ENCODE data around the gene ASCC1. TPM values are rescaled to one million over a fixed set of nuclear protein-coding genes. Genes with fewer than 3 reads are reported as not detected.

ASCC1 gene
- total and polyA plus RNA-seq, 2 experiments from 2014 or later, result 31.8 to 38.7 TPM

GRCh38 chr10:72081210-72081609, 134.9 kb downstream of the ASCC1 start:
- WGBS (ENCODE audit: low lambda C conversion rate, missing lambda C conversion rate), result 91% methylated on average over 9 of the region's 9 CpGs
- Histone ChIP-seq H2AFZ (no peak overlapping the region), H3K9me3 (ENCODE audit: low read depth) (no peaks in the 10 kb centered on the region), H3K27me3 (peaks cover 17% of the 10 kb centered on the region), H4K20me1 (ENCODE audit: insufficient read depth, poor library complexity, severe bottlenecking) (no peaks in the 10 kb centered on the region), H3K36me3 (replicated peaks; ENCODE audit: insufficient read depth, low read depth) (no peaks in the 10 kb centered on the region), H3K27ac (no peak overlapping the region), H3K9me2 (replicated peaks; ENCODE audit: insufficient read depth) (no peaks in the 10 kb centered on the region), H3K4me2 (no peak overlapping the region), H3K79me2 (no peaks in the 10 kb centered on the region), H3K4me3 (no peak overlapping the region), H3K4me1 (ENCODE audit: insufficient read depth) (no peaks in the 10 kb centered on the region)
- no peak for TF ChIP-seq CTCF (IDR thresholded peaks at IDR 0.05; ENCODE audit: poor library complexity)
- no peak for TF ChIP-seq EZH2 (IDR thresholded peaks at IDR 0.05; ENCODE audit: borderline replicate concordance)
- TF ChIP-seq EZH2phosphoT487 (IDR thresholded peaks at IDR 0.05; ENCODE audit: low read depth, severe bottlenecking, unreplicated experiment), result no peak
- no peak for DNase-seq (ENCODE audit: low spot score)

GRCh38 chr10:72080042-72080975, 135.8 kb downstream of the ASCC1 start:
- WGBS (ENCODE audit: low lambda C conversion rate, missing lambda C conversion rate), result 85% methylated on average over 11 of the region's 14 CpGs

GRCh38 chr10:72079356-72079755, 136.7 kb downstream of the ASCC1 start:
- no peaks in the 10 kb centered on the region for H4K20me1 ChIP-seq (ENCODE audit: insufficient read depth, poor library complexity, severe bottlenecking)
- no peak for TF ChIP-seq CTCF (IDR thresholded peaks at IDR 0.05; ENCODE audit: poor library complexity)
- no peak for TF ChIP-seq EZH2 (IDR thresholded peaks at IDR 0.05; ENCODE audit: borderline replicate concordance)
- TF ChIP-seq EZH2phosphoT487 (IDR thresholded peaks at IDR 0.05; ENCODE audit: low read depth, severe bottlenecking, unreplicated experiment), result no peak
- no peaks in the 10 kb centered on the region for H3K9me3 ChIP-seq (ENCODE audit: low read depth)
- DNase-seq (ENCODE audit: low spot score), result no peak
- H2AFZ ChIP-seq, result no peak overlapping the region
- H3K4me1 ChIP-seq (ENCODE audit: insufficient read depth), result no peaks in the 10 kb centered on the region
- 73% methylated on average over 5 of the region's 5 CpGs for WGBS (ENCODE audit: low lambda C conversion rate, missing lambda C conversion rate)
- no peak overlapping the region for H3K4me2 ChIP-seq
- H3K9me2 ChIP-seq (replicated peaks; ENCODE audit: insufficient read depth), result no peaks in the 10 kb centered on the region
- no peaks in the 10 kb centered on the region for H3K27me3 ChIP-seq
- no peak overlapping the region for H3K4me3 ChIP-seq
- H3K36me3 ChIP-seq (replicated peaks; ENCODE audit: insufficient read depth, low read depth), result no peaks in the 10 kb centered on the region
- H3K79me2 ChIP-seq, result no peaks in the 10 kb centered on the region
- H3K27ac ChIP-seq, result no peak overlapping the region

More at GRCh38 chr10:72080042-72080975, 135.8 kb downstream of the ASCC1 start:
- Histone ChIP-seq H3K4me3 (no peak overlapping the region), H3K4me1 (ENCODE audit: insufficient read depth) (no peaks in the 10 kb centered on the region), H3K4me2 (no peak overlapping the region), H3K79me2 (no peaks in the 10 kb centered on the region), H3K9me2 (replicated peaks; ENCODE audit: insufficient read depth) (no peaks in the 10 kb centered on the region), H3K27me3 (peaks cover 8% of the 10 kb centered on the region), H3K27ac (no peak overlapping the region), H4K20me1 (ENCODE audit: insufficient read depth, poor library complexity, severe bottlenecking) (no peaks in the 10 kb centered on the region), H2AFZ (no peak overlapping the region), H3K36me3 (replicated peaks; ENCODE audit: insufficient read depth, low read depth) (no peaks in the 10 kb centered on the region), H3K9me3 (ENCODE audit: low read depth) (no peaks in the 10 kb centered on the region)
- TF ChIP-seq CTCF (IDR thresholded peaks at IDR 0.05; ENCODE audit: poor library complexity) (no peak), EZH2 (IDR thresholded peaks at IDR 0.05; ENCODE audit: borderline replicate concordance) (no peak), EZH2phosphoT487 (IDR thresholded peaks at IDR 0.05; ENCODE audit: low read depth, severe bottlenecking, unreplicated experiment) (no peak)
- DNase-seq (ENCODE audit: low spot score), result no peak
